ENCODE results near the gene CLDN14.

The CLDN14 gene

GRCh38 chr21:36508948-36509347, 29.0 kb upstream of the CLDN14 start:
- no peak for TF ChIP-seq CTCF (IDR thresholded peaks at IDR 0.05)

GRCh38 chr21:36507397-36508018, 27.6 kb upstream of the CLDN14 start:
- TF ChIP-seq CTCF (IDR thresholded peaks at IDR 0.05) = no peak

- no peak for TF ChIP-seq CTCF (IDR thresholded peaks at IDR 0.05)
Measured at GRCh38 chr21:36506482-36506881, 26.6 kb upstream of the CLDN14 start.

- TF ChIP-seq CTCF (IDR thresholded peaks at IDR 0.05) = peak; percentile 76
Measured at GRCh38 chr21:36504067-36505058, 24.4 kb upstream of the CLDN14 start.

- no peak for TF ChIP-seq CTCF (IDR thresholded peaks at IDR 0.05)
Measured at GRCh38 chr21:36502365-36502764, 22.4 kb upstream of the CLDN14 start.

- no peak for TF ChIP-seq CTCF (IDR thresholded peaks at IDR 0.05)
Measured at GRCh38 chr21:36501589-36501892, 21.6 kb upstream of the CLDN14 start.

- TF ChIP-seq CTCF (IDR thresholded peaks at IDR 0.05) = no peak
Measured at GRCh38 chr21:36499578-36500471, 19.9 kb upstream of the CLDN14 start.
